CD4-positive, alpha-beta T cell treated with Interleukin-4 for 4 hours (primary cell): Measurements from ENCODE around the gene CCNE1.
"Not testable (repeated sequence)": the region's sequence is repeated elsewhere in the genome, so short reads cannot be mapped to it uniquely, and the experiment has no call there.

Experiments used
- DNase-seq: peaks from one replicate; pipeline ENCODE4 v3.0.0-alpha.2; 2020

CCNE1 gene

DNA sequence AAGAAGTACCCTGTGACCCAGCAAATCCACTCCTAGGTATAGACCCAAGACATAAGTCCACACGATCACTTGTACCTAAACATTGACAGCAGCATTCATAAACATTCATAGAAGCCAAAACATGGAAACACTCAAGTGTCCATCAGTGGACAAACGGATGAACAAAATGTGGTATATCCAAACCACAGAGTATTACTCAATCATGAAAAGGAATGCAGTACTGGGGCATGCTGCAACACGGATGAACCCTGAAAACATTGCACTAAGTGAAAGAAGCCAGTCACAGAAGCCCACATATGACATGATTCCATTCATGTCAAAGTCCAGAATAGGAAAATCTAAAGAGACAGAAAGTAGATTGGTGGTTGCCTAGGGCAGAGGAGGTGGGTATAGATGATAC lies 22.8 kb upstream of the CCNE1 start:
- no peak for DNase-seq

DNA sequence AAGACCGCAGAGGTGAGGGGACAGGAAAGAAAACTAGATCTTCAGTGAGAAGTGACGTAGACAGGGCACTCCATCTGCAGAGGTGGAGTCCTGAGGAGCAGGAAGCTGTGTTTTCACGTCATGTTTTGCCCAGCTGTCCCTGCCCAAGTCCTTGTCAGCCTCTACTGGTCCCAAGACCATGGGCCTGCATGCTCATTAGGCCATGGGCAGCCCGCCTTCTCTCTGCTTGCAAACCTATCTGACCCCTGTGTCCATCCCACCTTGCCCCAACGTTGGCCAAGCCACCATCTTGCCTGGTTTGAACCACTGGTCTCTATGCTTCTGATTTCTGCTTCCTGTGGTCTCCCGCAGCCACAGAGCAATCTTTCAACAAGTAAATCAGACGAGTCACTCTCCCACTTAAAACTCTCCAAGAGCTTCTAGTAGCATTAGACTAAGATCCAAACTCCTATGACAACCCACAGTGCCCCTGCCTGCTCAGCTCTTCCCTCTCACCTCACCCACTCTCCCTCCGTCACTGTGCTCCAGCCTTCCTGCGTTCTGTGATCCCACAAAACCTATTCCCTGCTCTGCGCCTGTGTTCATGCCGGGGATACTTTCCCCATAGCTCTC lies 18.6 kb upstream of the CCNE1 start:
- no peak for DNase-seq

DNA sequence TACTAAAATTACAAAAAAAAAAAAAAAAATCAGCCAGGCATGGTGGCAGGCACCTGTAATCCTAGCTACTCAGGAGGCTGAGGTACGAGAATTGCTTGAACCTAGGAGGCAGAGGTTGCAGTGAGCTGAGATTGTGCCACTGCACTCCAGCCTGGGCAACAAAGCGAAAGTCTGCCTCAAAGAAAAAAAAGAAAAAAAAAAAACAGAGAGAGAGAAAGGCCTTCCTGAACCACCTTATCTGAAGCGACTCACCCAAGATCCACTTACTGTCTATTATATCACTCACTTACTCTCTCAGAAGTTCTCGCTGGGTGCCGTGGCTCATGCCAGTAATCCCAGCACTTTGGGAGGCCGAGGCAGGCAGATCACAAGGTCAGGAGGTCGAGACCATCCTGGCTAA lies 17.3 kb upstream of the CCNE1 start:
- DNase-seq: not testable (repeated sequence)

DNA sequence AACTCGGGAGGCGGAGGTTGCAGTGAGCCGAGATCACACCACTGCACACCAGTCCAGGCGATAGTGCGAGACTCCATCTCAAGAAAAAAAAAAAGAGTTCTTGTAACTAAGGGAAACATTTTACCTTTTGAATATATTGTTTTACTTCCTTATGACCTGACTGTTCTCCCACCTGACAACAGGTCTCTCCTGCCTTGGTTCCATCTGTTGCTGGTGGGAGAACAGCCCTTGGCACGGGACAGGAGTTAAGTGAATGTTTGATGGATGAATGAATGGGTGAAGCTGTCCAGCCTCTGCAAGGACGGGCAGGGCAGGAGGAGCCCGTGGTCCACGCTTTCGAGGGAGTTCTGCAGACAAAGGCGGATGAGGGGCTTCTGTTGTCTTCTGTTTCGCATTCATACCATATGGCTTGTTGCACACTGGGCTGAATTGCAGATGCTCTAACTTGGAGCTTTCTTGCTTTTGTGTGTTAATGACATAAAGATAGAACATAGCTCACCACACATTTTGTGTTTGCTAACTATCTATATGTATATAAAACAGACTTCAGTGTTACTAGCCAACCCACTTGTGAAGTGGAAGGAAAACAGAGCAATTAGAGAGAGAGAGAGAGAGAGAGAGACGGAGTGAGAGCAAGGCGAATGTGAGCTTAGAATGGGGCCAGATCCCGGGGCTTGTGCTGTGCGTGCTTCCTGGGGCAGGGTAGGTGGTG lies 16.2 kb upstream of the CCNE1 start:
- DNase-seq: no peak

DNA sequence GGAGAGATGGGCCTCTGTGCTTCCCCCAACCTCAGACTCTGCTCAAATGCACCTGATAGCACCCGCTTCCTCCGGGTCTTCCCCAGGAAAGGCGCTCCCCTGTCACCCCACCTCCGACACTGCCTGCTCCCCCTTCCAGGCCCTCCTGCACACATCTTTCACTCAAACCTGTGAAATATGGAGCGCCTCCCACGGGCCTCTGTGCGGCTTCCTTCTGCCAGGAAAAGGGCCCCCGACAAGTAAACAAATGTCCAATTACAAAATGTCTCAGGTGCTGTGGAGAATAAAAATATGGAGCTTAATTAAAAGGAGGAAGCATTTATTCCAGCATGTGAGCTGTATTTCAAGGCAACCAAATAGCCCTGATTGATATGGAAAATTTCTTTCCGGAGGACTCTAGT lies 15.6 kb upstream of the CCNE1 start:
- DNase-seq: no peak

DNA sequence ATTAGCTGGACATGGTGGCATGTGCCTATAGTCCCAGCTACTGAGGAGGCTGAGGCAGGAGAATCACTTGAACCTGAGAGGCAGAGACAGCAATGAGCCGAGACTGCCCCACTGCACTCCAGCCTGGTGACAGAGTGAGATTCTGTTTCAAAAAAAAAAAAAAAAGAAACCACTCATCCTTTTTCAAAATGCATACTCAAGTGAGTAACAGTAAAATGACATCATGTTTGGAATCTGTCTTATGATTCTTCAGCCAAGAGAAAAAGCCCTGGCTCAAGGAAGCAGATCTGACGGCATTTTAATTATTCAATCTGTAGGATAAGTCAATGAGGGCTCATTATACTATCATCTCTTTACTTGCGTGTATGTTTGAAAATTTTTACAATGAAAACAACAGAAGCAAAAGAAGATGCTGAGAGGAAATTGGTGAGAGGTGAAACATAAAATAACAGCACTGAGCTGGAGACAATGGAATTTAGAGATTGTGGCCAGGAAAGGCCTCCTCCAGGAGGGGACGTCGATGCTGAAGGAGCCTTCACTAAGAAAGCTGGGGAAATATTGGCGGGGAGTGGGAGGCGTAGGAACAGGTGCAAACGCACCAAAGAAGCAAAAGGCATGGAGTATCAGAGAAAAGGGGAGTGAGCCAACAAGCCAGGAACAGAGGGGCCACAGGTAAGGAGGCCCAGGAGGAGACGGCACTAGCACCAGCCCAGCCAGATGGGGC lies 12.9 kb upstream of the CCNE1 start:
- no peak for DNase-seq

DNA sequence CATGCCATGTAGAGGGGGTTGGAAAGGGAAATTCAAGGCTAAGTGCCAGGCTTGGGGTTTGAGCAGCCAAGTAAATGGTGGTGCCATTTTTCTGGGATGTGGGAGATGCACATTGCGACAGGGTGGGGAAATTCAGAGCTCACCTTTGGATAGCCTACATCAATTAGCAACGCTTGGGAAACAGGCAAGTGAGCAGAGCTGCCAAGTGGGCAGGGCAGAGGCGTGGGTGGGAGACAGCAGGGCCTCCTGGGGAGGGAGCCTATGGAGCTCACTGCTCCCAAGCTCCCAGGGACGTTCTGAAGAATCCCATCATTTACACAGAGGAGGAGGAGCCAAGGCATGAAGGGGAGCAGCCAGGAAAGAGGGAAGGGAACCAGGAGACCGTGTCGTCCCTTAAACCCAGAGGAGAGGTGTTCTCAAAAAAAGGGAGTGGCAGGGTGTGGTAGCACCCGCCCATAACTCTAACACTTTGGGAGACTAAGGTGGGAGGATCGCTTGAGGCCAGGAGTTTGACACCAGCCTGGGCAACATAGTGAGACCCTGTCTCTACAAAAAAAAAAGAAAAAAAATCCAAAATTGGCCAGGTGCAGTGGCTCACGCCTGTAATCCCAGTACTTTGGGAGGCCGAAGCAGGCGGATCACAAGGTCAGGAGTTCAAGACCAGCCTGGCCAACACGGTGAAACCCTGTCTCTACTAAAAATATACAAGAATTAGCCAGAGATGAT lies 11.5 kb upstream of the CCNE1 start:
- no peak for DNase-seq

DNA sequence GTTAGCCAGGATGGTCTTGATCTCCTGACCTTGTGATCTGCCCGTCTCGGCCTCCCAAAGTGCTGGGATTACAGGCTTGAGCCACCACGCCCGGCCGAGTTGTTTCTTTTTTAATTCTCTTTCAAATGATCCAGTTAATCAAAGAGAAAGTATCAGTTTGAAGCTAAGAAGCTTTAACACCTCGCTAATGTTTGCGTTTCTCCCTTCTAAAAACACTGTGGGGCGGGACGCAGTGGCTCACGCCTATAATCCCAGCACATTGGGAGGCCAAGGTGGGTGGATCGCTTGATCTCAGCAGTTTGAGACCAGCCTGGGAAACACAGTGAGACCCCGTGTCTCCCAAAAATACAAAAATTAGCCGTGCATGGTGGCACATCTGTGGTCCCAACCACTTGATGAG lies 7.8 kb upstream of the CCNE1 start:
- DNase-seq: not testable (repeated sequence)

DNA sequence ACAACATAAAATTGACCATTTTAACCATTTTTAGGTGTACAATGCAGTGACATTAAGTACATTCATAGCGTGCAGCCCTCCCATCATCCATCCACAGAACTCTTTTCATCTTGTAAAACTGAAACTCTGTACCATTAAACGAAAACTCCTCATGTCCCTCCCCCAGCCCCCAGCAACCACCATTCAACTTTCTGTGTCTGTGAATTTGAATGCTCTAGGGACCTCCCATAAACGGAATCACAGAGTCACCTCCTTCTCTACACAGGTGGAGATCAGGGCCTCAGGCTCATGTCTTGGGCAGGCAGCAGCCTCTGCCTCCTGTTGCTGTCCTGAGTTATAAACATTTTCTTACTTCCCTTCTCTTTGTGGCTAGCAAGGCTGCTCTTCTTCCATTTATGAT lies 7.3 kb upstream of the CCNE1 start:
- DNase-seq: no peak

DNA sequence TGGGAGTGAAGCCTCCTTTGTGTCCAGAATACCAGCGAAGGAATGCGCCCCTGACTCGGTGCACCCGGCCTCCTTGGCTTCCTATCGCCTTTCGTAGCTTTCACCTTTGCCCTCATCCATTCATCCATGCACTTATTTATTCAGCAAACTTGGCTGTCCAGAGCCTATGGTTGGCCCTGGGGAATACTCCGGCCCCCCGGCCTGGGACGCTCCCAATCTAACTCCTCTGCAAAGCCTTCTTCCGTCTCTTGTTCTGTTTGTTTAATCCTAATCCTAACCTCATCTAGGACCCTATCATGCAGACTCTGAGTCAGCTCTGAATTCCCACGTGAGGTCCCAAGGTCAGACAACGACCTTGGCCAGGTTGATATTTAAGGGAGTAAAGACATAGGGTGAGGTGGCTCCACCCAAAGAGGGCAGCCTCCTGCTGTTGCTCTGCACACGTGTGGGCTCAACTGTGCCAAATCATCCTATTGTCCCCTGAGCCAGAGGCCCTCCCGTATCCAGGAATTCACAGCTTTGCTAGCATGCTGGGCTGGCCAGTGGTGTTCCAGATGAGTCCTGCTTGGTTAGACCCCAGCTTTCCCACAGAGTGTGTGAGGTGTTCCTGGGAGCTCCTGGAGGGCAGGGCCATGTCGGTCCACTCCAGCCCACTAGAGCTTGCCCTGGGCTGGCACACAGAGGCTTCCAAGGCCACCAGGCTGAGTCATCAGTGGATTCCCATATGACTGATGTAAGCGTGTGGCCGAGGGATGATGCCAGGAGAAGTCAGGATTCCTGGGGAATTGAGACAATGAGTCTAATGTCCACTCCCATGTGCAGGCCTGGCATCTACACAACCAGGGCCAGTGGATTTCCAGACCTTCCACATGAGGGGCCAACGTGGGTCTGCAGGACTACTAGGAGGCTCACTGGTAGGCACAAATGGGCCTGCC lies 6.5 kb upstream of the CCNE1 start:
- no peak for DNase-seq

DNA sequence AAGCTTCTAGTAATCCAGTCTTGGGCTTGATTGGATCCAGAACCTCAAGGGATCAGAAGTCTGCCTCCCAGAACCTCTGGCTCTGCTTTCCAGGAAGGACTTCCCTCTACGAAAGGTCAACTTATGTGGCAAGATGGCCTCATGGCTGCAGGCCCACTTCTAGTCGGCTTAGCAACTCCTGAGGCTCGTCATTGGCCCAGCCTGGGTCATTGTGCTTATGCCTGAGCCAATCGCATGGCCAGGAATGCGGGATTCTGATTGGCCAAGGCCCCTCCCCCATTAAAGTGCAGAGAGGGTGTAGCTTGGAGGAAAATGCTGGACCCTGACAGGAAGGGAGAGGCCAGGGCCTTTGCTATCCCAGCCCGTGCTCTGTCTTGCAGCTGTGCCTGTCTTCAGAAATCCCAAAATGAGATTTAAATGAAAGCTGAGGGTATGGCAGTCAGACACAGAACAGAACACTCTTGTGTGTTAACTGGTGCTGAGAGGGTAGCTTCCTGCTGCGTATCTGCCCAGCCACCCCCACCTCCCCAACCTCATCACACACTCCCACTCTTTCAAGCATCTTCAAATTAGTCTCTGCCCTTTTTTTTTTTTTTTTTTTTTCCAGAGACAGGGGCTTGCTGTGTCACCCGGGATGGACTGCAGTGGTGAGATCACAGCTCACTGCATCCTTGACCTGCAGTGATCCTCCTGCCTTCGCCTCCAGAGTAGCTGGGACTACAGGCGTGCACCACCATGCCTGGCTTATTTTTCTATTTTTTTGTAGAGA lies 5.5 kb upstream of the CCNE1 start:
- no peak for DNase-seq

DNA sequence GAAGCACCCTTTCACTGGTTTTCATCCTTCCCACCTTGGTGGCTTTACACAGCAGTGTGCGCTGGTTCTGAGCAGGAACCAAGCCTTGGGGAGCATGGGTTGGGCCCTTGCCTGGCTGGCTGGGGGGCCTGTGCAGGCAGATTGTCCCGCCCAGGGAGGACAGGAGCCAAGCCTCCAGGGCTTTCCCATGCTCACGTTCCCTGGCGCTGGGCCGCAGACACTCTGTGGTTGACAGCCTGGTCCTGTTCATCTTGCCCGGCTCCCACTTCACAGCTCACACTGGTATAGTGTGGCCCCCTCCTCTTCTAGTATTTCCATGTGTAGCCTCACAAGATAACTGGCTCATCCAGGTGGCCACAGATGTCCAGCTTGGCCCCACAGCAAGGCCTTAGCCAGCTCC lies 4.6 kb upstream of the CCNE1 start:
- no peak for DNase-seq

DNA sequence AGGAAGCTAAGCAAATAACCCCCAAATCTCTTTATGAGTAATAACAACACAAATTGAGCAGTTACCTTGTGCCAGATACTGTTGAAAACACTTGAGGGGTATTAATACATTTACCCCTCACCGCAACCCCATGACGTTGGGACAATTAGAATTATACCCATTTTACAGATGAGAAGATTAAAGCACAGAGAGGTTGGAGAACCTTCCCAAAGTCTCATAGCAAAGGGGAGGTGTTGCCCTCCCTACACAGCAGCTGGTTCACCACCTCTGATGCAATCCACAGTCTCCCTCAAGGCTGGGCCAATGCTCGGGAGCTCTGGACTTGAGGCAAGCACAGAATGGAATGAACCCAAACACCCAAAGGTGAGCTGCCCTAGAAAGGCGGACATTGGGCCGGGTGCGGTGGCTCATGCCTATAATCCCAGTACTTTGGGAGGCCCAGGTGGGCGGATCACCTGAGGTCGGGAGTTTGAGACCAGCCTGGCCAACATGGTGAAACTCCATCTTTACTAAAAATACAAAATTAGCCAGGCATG lies 3.9 kb upstream of the CCNE1 start:
- no peak for DNase-seq

DNA sequence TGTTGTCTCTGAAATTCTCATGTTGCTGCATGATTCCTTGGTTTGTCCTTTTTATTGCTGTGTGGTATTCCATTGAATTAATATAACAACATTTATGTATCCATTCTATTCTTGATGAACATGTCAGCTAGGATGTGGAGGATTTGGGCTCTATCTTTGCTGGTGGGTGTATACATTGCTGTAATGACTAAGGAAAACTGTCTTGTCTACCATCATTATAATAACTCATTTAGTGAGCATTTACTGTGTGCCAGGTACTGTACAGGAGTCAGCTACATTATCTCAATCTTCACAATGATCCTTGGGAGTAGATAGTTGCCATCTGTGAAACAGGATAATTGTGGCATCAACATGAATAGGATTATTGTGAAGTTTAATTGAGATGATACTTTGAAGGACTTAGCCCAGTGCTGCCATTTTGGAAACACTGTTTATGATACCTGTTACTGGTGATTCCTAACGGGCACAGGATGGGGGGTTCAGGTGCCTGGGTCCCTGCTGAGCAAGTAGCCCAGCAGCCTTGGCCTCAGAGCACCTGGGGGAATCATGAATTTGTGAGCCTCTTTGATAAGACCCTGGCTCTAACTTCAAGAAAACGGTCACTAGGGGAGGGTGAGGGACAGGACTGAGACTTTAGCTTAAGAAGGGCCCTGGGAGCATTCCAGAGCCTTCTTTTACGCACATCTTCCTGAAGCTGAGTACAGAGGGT lies 1.8 kb upstream of the CCNE1 start:
- no peak for DNase-seq

DNA sequence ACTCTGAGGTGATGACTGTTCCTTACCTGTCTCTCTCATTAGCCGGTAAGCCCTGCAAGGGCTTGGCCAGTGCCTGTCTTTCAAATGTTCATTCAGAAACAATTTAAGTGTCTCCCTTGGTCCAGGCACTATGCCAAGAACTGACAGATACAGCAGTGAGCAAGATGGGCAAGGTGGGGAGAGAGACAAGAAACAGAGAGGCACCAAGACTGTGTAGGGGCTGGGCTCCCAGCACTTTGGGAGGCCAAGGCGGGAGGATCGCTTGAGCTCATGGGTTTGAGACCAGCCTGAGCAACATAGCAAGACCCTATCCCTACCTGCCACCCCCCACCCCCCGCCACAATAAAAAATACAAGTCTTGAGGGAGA lies 1.3 kb upstream of the CCNE1 start:
- no peak for DNase-seq

DNA sequence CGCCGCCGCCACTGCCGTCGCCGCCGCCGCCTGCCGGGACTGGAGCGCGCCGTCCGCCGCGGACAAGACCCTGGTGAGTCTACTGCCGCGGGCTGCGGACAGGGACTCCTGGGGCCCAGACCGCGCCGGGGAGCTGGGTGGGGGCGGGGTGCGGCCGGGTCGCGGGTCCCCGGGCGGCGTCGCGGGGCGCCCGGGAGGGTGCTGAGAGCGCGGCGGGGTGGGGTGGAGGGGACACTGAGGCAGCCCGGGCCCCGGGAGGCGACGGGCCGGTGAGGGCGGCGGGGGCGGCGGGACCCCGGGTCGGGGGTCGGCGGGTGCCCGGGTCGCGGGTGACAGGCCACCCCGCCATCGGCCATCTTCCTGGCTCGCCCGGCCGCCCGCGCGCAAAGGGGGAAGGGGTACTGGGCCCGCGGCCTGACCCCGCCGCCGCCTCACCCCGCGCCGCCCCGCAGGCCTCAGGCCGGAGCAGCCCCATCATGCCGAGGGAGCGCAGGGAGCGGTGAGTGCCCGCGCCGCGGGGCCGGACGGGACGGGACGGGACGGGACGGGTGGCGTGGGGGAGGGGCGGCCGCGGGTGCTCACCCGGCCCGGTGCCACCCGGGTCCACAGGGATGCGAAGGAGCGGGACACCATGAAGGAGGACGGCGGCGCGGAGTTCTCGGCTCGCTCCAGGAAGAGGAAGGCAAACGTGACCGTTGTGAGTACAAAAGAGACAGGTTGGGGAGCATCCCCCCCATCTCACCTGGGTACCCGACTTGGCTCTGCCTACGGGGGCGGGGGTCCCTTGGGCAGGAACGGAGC lies 489 bp downstream of the CCNE1 start:
- DNase-seq: no peak

DNA sequence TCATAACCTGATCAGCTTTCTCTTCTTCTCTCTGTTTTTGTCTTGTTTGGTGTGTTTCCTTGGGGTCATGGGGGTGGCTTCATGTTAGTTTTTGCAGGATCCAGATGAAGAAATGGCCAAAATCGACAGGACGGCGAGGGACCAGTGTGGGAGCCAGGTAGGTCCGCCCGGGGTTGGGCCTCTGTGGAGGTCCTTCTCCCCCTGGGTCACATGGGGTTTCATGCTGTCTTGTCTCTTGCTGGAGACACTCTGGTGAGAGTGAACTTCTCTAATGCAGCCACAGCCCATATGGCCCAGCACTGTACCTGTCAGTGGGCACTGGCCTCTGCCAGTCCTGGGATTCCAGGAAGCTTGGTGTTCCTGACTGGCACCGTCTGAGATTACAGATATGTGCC lies 1.1 kb downstream of the CCNE1 start:
- DNase-seq: no peak

DNA sequence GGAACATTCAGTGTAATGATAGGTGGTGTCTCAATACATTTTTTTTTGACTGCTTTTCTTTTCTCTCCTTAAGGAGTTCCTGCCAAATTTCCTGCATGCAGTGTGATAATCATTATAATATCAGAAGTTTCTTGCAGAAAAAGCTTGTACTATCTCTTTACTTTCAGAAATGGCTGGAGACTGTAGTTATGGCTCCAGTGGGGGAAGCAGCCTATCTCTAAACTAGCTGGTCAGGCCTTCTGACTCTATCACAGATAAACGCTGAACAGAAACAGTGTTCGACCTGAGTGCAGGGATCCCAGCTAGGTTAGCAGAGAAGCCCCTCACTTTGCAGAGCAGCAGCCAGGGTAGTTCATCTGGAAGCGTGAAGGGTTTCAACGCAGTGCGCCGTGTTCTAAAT lies 1.9 kb downstream of the CCNE1 start:
- no peak for DNase-seq

DNA sequence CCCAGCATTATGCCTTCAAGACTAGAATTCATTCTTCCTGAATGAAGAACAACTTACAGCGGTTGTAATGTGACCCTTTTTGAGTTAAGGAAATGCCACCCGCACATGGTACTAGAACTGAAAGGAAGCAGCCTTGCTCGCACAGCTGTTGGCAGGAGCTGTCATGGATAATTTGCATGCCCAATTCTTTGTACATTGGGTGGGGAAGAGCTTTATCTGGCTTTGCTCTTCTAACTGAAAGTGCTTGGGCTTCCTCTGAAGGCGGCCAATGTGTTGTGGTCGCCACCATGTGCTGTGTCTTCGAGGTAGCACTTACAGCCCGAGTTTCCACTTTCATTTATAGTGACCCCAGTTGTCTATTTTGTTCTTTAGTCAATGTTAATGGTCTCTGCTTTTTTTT lies 3.4 kb downstream of the CCNE1 start:
- no peak for DNase-seq

DNA sequence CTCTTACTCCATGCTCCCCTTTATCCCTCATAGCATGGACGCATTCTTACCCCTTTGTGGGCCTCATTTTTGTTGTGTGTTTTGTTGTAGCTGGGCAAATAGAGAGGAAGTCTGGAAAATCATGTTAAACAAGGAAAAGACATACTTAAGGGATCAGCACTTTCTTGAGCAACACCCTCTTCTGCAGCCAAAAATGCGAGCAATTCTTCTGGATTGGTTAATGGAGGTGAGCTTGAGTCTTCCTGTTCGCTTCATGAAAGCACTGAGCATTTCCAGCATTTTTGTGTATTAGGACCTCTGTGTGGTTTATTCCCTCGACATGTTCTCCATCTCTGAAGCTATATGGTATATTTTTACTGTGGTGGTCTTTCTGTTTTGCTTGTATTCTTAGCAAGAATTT lies 5.5 kb downstream of the CCNE1 start:
- DNase-seq: no peak
